GM12878 (cell line): ENCODE results near the gene NAA35. TPM values are rescaled to one million over a fixed set of nuclear protein-coding genes. Genes with fewer than 3 reads are reported as not detected.

ENCODE experiments used
- ATAC-seq: fragments of 200-7000 bp; cut with Tn5 transposase; 3 replicates; pipeline ENCODE4 v1.9.1; 2020; ENCODE audit warnings: mild to moderate bottlenecking, moderate library complexity
- BruUV-seq: library from RNA; stranded (reverse); fragments of 400-500 nt; replicated peaks from 2 replicates; lab custom pipeline; 2021; lab: Mats Ljungman, UMichigan
- CTCF ChIA-PET: fragments of 300-600 bp; sonication (Branson Sonifier 250); formaldehyde crosslinking; extraction: SDS; loops from one replicate; lab custom pipeline; 2021; ENCODE audit warnings: inconsistent platforms; lab: Yijun Ruan, JAX
- POLR2A ChIA-PET: fragments of 350-600 bp; formaldehyde crosslinking; extraction: SDS; loops from one replicate; lab custom pipeline; 2021; ENCODE audit warnings: inconsistent platforms; lab: Charles Lee
- RAD21 ChIA-PET: fragments of 300-600 bp; sonication (Branson Sonifier 250); formaldehyde crosslinking; loops from one replicate; lab custom pipeline; 2023; ENCODE audit warnings: antibody characterized with exemption; ENCODE audit not compliant: unreplicated experiment; lab: Charles Lee
- SMC1A ChIA-PET: fragments of 300-600 bp; sonication (Branson Sonifier 250); formaldehyde crosslinking; loops from one replicate; lab custom pipeline; 2023; ENCODE audit not compliant: unreplicated experiment, uncharacterized antibody; lab: Charles Lee
- DNase-seq: peaks from one replicate; pipeline ENCODE4 v3.0.0-alpha.2; 2011; ENCODE audit warnings: low read depth, low spot score
- FAIRE-seq: peaks from 3 replicates; lab custom pipeline; 2011; peaks lifted over from hg19 to GRCh38; lab: Jason Lieb, UNC
- H2AFZ ChIP-seq: 2 replicates; pipeline ENCODE4 v1.6.0; 2011; ENCODE audit warnings: low read depth, low read length, control low read depth; ENCODE audit not compliant: control insufficient read depth
- H3K27ac ChIP-seq: 2 replicates; pipeline ENCODE4 v1.5.1; 2011; ENCODE audit warnings: control low read depth; ENCODE audit not compliant: control insufficient read depth, insufficient read depth
- H3K27me3 ChIP-seq, 2 experiments: replicated peaks in 1 of 2; 2 replicates each; pipeline versions ENCODE4 v1.6.0 to v1.6.1; 2011; ENCODE audit warnings: low read length in 1 of 2; ENCODE audit not compliant: control insufficient read depth in 2 of 2, insufficient read depth in 2 of 2
- H3K36me3 ChIP-seq, 2 experiments: 2 replicates each; pipeline ENCODE4 v1.5.1; 2011; ENCODE audit warnings: low read length in 1 of 2; ENCODE audit not compliant: control insufficient read depth in 2 of 2, insufficient read depth in 2 of 2
- H3K4me1 ChIP-seq: 2 replicates; pipeline ENCODE4 v1.6.1; 2011; ENCODE audit warnings: mild to moderate bottlenecking, low read length, moderate library complexity, mixed read lengths; ENCODE audit not compliant: control insufficient read depth, insufficient read depth
- H3K4me2 ChIP-seq: 2 replicates; pipeline ENCODE4 v1.6.0; 2011; ENCODE audit warnings: control low read depth; ENCODE audit not compliant: control insufficient read depth, insufficient read depth
- H3K4me3 ChIP-seq: fragments of 200-600 bp; sonication (generic); 2 replicates; pipeline ENCODE4 v1.5.1; 2016
- H3K79me2 ChIP-seq: 2 replicates; pipeline ENCODE4 v1.6.0; 2011; ENCODE audit warnings: low read length; ENCODE audit not compliant: control insufficient read depth, insufficient read depth
- H3K9ac ChIP-seq: 2 replicates; pipeline ENCODE4 v1.8.0; 2011; ENCODE audit warnings: low read length, control low read depth, mixed read lengths; ENCODE audit not compliant: control insufficient read depth, insufficient read depth
- H3K9me3 ChIP-seq: replicated peaks from 3 replicates; pipeline ENCODE4 v1.5.1; 2011; ENCODE audit warnings: mild to moderate bottlenecking, low read length; ENCODE audit not compliant: control insufficient read depth, insufficient read depth
- H4K20me1 ChIP-seq: 2 replicates; pipeline ENCODE4 v1.6.0; 2011; ENCODE audit not compliant: control insufficient read depth, insufficient read depth
- ASH2L ChIP-seq: fragments of 300-600, 200-600 bp; sonication (generic); IDR thresholded peaks from 2 replicates; pipeline ENCODE4 v1.6.1; 2017; ENCODE audit warnings: low read depth, mild to moderate bottlenecking, borderline replicate concordance
- CHD4 ChIP-seq: fragments of 200-600 bp; sonication (generic); IDR thresholded peaks from 2 replicates; pipeline ENCODE4 v1.6.1; 2016; ENCODE audit warnings: mild to moderate bottlenecking
- CUX1 ChIP-seq: IDR thresholded peaks from 2 replicates; pipeline ENCODE4 v1.6.1; 2012; ENCODE audit warnings: improper control_type of control experiment, low read depth, low read length; ENCODE audit not compliant: insufficient replicate concordance
- E2F4 ChIP-seq: IDR thresholded peaks from 2 replicates; pipeline ENCODE4 v1.6.1; 2012; ENCODE audit warnings: low read depth, low read length, improper control_type of control experiment
- EZH2 ChIP-seq: IDR thresholded peaks from 2 replicates; pipeline ENCODE4 v1.6.1; 2012; ENCODE audit warnings: low read depth, mild to moderate bottlenecking, control low read depth, inconsistent platforms, low read length, borderline replicate concordance; ENCODE audit not compliant: control insufficient read depth
- HDAC6 ChIP-seq: fragments of 200-600 bp; sonication (generic); IDR thresholded peaks from one replicate; pipeline ENCODE4 v1.8.0; 2017; ENCODE audit warnings: antibody characterized with exemption; ENCODE audit not compliant: unreplicated experiment
- MTA3 ChIP-seq: IDR thresholded peaks from 2 replicates; pipeline ENCODE4 v1.6.1; 2012; ENCODE audit warnings: low read length, inconsistent platforms, borderline replicate concordance
- MYC ChIP-seq: IDR thresholded peaks from 2 replicates; pipeline ENCODE4 v1.6.1; 2011; ENCODE audit warnings: mild to moderate bottlenecking, low read length, moderate library complexity, inconsistent platforms; ENCODE audit not compliant: insufficient read depth, insufficient replicate concordance, insufficient read length, severe bottlenecking
- NR2C1 ChIP-seq: fragments of 450-650 bp; IDR thresholded peaks from 2 replicates; pipeline ENCODE4 v1.6.1; 2017; ENCODE audit warnings: antibody characterized with exemption, mild to moderate bottlenecking, moderate library complexity
- PAX8 ChIP-seq: fragments of 450-650 bp; IDR thresholded peaks from 2 replicates; pipeline ENCODE4 v1.6.1; 2017; ENCODE audit warnings: mild to moderate bottlenecking, moderate library complexity
- POLR2A ChIP-seq: IDR thresholded peaks from 2 replicates; pipeline ENCODE4 v1.6.1; 2011; ENCODE audit warnings: low read depth, mild to moderate bottlenecking, low read length
- RFX5 ChIP-seq: IDR thresholded peaks from 2 replicates; pipeline ENCODE4 v1.6.1; 2011; ENCODE audit warnings: low read depth, low read length, improper control_type of control experiment
- SMC3 ChIP-seq: IDR thresholded peaks from 2 replicates; pipeline ENCODE4 v1.6.1; 2011; ENCODE audit warnings: low read length, improper control_type of control experiment, borderline replicate concordance
- SREBF1 ChIP-seq: IDR thresholded peaks from 2 replicates; pipeline ENCODE4 v1.6.1; 2012; ENCODE audit warnings: mild to moderate bottlenecking, low read length
- YBX1 ChIP-seq: fragments of 450-650 bp; IDR thresholded peaks from 2 replicates; pipeline ENCODE4 v1.6.1; 2016; ENCODE audit warnings: antibody characterized with exemption
- ZBTB4 ChIP-seq: fragments of 450-650 bp; formaldehyde crosslinking; IDR thresholded peaks from 2 replicates; pipeline ENCODE4 v1.4.0; 2022; ENCODE audit warnings: mild to moderate bottlenecking, moderate library complexity
- ZSCAN29 ChIP-seq: fragments of 450-650 bp; IDR thresholded peaks from 2 replicates; pipeline ENCODE4 v1.6.1; 2017; ENCODE audit warnings: mild to moderate bottlenecking, moderate library complexity
- WGBS: methylation state at CpG from one replicate; pipeline ENCODE4 v1.1.6; 2016; ENCODE audit warnings: low lambda C conversion rate; ENCODE audit not compliant: insufficient replicate concordance, insufficient coverage; ENCODE audit errors: missing lambda C conversion rate; 5-methylcytosine and 5-hydroxymethylcytosine counted together
- in situ Hi-C: fragments of 300-500 bp; cut with MboI; formaldehyde crosslinking; loops from 9 replicates; pipeline ENCODE4 v1.14.3; 2018; ENCODE audit warnings: mixed read lengths
- intact Hi-C: fragments of 100-400 bp; cut with micrococcal nuclease; formaldehyde crosslinking; loops from one replicate; pipeline ENCODE4 v1.14.2; 2022; ENCODE audit not compliant: unreplicated experiment
- polyA plus RNA-seq, 11 experiments: library from polyadenylated mRNA; depleted of rRNA in 4 of 11; unstranded in 6 of 11; stranded (reverse) in 5 of 11; fragments of >200 nt; fragmentation: Nextera tagmentation in 4 of 11; fragmentation: Illumina TruSeq in 1 of 11; extraction: Ambion mirVana in 4 of 11; extraction: Trizol in 1 of 11; gene quantifications; 1 replicate in 1 of 11; 2 replicates in 10 of 11; pipeline versions ENCODE4 v1.2.1 to v1.2.3, GENCODE V29; 2011 to 2016; ENCODE audit warnings: inconsistent platforms in 2 of 11, missing spikeins in 2 of 11, low read depth in 1 of 11
- total RNA-seq, 4 experiments: library from RNA; depleted of rRNA in 3 of 4; stranded (reverse); fragments of >200 nt in 3 of 4; fragmentation: Illumina TruSeq in 1 of 4; extraction: Trizol in 1 of 4; gene quantifications; 2 replicates each; pipeline versions ENCODE4 v1.2.1 to v1.2.3, GENCODE V29; 2013 to 2021

NAA35 gene
- total and polyA plus RNA-seq, 10 of the 15 experiments (the other 5 are each of a cell fraction or from before 2014, with no cell fraction given) = 15.5 to 38.0 (median 26.9) TPM

- RAD21 ChIA-PET = no interaction called here
- no peak for TF ChIP-seq MTA3
- no peak for TF ChIP-seq EZH2
- no peak for TF ChIP-seq PAX8
- TF ChIP-seq ASH2L = no peak
- no peak for TF ChIP-seq MYC
- no peak for TF ChIP-seq CHD4
- TF ChIP-seq RFX5 = no peak
- no peak for TF ChIP-seq YBX1
- TF ChIP-seq SREBF1 = no peak
- TF ChIP-seq NR2C1 = no peak
- TF ChIP-seq POLR2A = no peak
- no peak for TF ChIP-seq ZSCAN29
- TF ChIP-seq SMC3 = no peak
- TF ChIP-seq ZBTB4 (CRISPR knock-in tag) = no peak
- no peak for TF ChIP-seq CUX1
- TF ChIP-seq HDAC6 = no peak
- TF ChIP-seq E2F4 = no peak
Observed at GRCh38 chr9:85973238-85973637, 32.3 kb downstream of the NAA35 start.

More at GRCh38 chr9:85973238-85973637, 32.3 kb downstream of the NAA35 start:
- intact Hi-C loops = no loop called here
- Histone ChIP-seq H3K79me2 (no peaks in the 10 kb centered on the region), H3K4me2 (no peak overlapping the region), H3K4me1 (no peaks in the 10 kb centered on the region), H3K9ac (no peak overlapping the region), H4K20me1 (no peaks in the 10 kb centered on the region), H3K9me3 (no peaks in the 10 kb centered on the region), H3K27me3 (no peaks in the 10 kb centered on the region), H3K27ac (no peak overlapping the region), H2AFZ (no peak overlapping the region), H3K36me3 (peaks cover 0 to 3% of the 10 kb centered on the region in 2 experiments; a peak in 1 of 4 replicates), H3K4me3 (no peak overlapping the region)
- ChIA-PET SMC1A (interaction anchor here (0.6 kb wide), 2 partner anchors 15 to 552 kb away, joined by 3 to 5 read pairs; no protein-coding TSS in a partner anchor), POLR2A (interaction anchor here (0.6 kb wide), 2 partner anchors 27 to 1976 kb away, joined by 3 read pairs; no protein-coding TSS in a partner anchor), CTCF (no interaction called here)
- 57% methylated on average over 1 of the region's 1 CpG for WGBS
- FAIRE-seq = no peak
- in situ Hi-C loops = no loop called here
- no peak for ATAC-seq
- no TSS peak for BruUV-seq
- no peak for DNase-seq
